ENCODE results near the gene CYTH4.

Gene CYTH4

DNA sequence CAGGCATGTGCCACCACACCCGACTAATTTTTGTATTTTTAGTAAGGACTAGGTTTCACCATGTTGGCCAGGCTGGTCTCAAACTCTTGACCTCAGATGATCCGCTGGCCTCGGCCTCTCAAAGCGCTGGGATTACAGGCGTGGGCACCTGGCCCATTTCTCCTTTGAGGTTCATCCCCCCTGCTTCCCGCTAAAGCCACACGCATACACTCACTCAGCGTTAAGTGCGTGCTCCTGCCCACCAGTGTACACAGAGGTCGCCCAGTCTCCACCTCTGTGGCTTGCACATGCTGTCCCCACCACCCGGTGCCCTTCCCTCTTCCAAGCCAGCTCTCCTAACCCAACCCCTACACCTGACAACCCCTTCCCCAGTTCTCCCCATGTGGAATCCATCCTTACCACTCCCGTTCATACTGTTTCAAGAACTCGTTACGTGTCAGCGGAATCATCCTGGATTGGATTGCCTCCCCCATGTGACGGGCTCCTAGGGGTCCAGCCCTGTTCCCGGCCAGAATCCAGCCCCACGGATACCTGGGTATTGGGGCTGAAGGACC lies 15.7 kb upstream of the CYTH4 start:
- DNase-seq, result peak in 2 of 10 donors; percentile 19 to 62
- intact Hi-C loops (cut with DNase I), result no loop called here

- DNase-seq, result peak in 6 of 10 donors; percentile 43 to 92 (median 67)
- intact Hi-C loops (cut with DNase I), result no loop called here
These were observed 15.1 kb upstream of the CYTH4 start for GRCh38 chr22:37267135-37267587.

DNA sequence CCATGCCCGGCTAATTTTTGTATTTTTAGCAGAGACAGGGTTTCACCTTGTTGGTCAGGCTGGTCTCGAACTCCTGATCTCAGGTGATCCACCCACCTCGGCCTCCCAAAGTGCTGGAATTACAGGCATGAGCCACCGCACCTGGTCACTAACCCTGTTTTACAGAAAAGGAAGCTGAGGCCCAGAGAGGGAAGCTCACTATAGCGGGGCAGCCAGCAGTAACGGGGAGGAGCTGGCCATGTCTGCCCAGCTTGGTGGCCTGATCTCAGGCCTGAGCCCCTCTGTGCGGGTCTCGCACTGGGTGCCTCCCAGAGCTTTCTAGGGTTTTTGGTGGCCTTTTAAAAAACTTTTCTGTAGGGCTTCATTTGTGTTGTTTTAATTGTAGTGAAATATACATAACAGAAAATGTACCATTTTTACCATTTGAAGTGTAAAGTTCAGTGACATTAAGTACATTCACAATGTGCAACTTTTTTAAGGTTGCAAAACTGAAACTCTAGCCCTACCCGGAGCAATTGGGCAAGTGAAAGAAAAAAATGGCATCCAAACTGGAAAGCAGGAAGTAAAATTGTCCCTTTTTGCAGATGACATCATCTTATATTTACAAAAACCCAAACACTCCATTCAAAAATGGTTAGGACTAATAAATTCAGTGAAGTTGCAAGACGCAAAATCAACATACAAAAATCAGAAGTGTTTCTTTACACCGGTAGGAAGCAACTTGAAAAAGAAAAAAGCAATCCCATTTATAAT lies 14.5 kb upstream of the CYTH4 start:
- peak in 1 of 10 donors; percentile 52 for DNase-seq
- intact Hi-C loops (cut with DNase I), result no loop called here

GRCh38 chr22:37269936-37270678 lies 12.2 kb upstream of the CYTH4 start:
- DNase-seq, result peak in 1 of 10 donors; percentile 34
- intact Hi-C loops (cut with DNase I), result no loop called here

- intact Hi-C loops (cut with DNase I), result no loop called here
- peak in 2 of 10 donors; percentile 19 to 79 for DNase-seq
These were observed 11.2 kb upstream of the CYTH4 start for GRCh38 chr22:37270928-37271650.

DNA sequence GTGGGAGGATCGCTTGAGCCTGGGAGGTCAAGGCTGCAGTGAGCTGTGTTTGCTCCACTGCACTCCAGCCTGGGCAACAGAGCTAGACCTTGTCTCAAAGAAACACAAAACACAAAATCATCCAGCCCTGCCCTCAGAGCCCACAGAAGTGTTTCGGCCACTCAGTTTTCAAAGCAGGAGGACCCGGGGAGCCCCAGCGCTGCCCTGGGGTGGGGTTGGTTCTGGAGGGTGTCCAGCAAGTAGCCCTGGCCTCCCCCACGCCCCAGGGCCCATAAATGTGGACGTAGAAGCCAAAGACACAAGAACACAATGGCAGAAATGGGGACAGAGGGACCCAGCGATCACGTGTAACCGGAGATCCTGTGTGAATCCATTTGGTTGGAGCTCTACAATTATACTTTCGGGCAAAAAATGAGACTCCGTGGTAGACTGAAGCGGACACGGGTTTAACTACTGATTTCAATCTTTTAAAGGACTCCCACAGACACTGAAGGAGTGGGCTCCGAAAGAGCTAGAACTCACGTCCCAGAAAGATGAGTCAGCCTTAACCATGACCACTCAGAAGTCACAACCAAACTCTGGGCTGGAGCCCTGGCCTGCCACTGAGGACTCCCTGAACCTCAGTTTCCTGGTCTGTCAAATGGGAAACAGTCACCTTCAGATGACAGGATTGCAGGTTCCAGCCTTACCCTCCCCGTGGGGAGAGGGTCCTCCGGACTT lies 9.0 kb upstream of the CYTH4 start:
- DNase-seq, result peak in 3 of 10 donors; percentile 37 to 64 (median 57)
- intact Hi-C loops (cut with DNase I), result no loop called here

GRCh38 chr22:37273846-37274225 lies 8.5 kb upstream of the CYTH4 start:
- peak in 2 of 10 donors; percentile 58 to 61 for DNase-seq
- intact Hi-C loops (cut with DNase I), result no loop called here

DNA sequence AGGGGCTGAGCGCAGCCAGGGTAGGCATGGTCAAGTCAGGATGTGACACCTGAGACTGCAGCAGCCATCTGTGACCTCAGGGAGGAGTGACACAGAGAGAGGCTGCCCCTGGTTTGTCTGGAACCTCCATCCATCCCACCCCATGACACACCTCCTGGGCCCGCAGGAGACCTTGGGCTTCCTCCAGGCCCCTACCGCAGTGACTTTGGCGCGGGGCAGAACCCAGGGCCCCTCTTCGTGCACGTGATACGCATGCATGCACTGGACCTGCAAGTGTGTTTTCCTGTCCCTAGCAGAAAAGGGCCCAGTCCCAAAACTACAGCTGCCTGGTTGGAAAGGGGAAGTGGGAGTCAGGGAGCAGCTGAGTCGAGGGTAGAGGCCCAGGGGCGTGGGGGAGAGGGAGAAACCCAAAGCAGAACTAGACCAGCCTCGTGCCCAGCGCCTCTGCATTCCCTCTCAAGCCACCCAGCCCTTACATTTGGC lies 7.9 kb upstream of the CYTH4 start:
- intact Hi-C loops (cut with DNase I), result no loop called here

DNA sequence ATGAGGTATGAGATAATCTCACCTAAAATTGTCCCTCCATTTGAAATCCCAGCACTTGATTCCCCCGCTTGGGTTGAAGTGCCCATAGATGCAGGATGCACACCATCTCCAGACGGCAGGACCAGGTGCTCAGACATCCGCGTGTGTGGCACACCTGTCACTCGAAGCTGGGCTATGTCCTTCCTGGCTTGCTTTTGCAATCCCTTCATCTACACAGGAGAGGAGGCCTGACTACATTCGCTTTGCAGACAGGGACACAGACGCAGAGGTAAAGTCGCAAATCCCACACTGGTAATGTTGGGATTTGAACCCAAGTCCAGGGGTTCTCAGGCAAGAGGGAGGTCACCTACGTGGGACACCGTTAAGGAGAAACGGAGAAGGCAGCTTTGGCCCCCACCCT lies 7.2 kb upstream of the CYTH4 start:
- peak in 3 of 10 donors; percentile 23 to 65 (median 27) for DNase-seq
- intact Hi-C loops (cut with DNase I), result loop anchor here (5.0 kb wide), 1 partner anchor 37 kb away; no protein-coding TSS in a partner anchor

More for the DNA sequence above, 7.9 kb upstream of the CYTH4 start:
- DNase-seq, result peak in 7 of 10 donors; percentile 13 to 89 (median 32)

DNA sequence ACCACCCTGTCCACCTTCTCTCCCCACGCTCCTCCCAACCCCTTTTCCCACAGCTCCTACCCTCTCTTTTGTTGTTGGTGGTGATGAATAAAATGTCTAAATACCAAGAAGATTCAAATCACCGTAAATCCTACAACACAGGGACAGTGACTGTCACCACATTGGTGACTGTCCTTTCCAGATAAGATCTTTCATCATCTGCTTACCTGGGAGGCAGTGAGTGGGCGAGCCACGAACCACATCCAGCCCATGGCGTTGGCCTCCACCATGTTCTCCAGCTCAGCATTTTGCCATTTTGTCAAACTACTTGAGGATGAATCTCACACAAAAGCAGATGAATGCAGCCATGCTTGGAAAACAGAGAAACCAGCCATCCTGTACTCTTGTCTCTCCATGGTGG lies 6.7 kb upstream of the CYTH4 start:
- DNase-seq, result peak in 3 of 10 donors; percentile 20 to 42 (median 32)
- intact Hi-C loops (cut with DNase I), result loop anchor here (5.0 kb wide), 1 partner anchor 37 kb away; no protein-coding TSS in a partner anchor

GRCh38 chr22:37276776-37277175 lies 5.5 kb upstream of the CYTH4 start:
- peak in 3 of 10 donors; percentile 33 to 75 (median 45) for DNase-seq
- intact Hi-C loops (cut with DNase I), result loop anchor here (5.0 kb wide), 1 partner anchor 36 kb away; no protein-coding TSS in a partner anchor

GRCh38 chr22:37277384-37277783 lies 4.9 kb upstream of the CYTH4 start:
- peak in 2 of 10 donors; percentile 7 to 29 for DNase-seq
- intact Hi-C loops (cut with DNase I), result loop anchor here (5.0 kb wide), 1 partner anchor 35 kb away; no protein-coding TSS in a partner anchor

- peak in 1 of 10 donors; percentile 8 for DNase-seq
- intact Hi-C loops (cut with DNase I), result loop anchor here (5.0 kb wide), 1 partner anchor 34 kb away; no protein-coding TSS in a partner anchor
These were observed 4.0 kb upstream of the CYTH4 start for GRCh38 chr22:37278261-37278660.

- peak in 1 of 10 donors; percentile 57 for DNase-seq
- intact Hi-C loops (cut with DNase I), result loop anchor here (5.0 kb wide), 1 partner anchor 33 kb away; no protein-coding TSS in a partner anchor
These were observed 2.8 kb upstream of the CYTH4 start for GRCh38 chr22:37279331-37280181.

- DNase-seq, result no peak
- intact Hi-C loops (cut with DNase I), result no loop called here
These were observed 1.6 kb upstream of the CYTH4 start for GRCh38 chr22:37280718-37281117.

GRCh38 chr22:37281195-37281594 lies 1.1 kb upstream of the CYTH4 start:
- intact Hi-C loops (cut with DNase I), result no loop called here
- no peak for DNase-seq

DNA sequence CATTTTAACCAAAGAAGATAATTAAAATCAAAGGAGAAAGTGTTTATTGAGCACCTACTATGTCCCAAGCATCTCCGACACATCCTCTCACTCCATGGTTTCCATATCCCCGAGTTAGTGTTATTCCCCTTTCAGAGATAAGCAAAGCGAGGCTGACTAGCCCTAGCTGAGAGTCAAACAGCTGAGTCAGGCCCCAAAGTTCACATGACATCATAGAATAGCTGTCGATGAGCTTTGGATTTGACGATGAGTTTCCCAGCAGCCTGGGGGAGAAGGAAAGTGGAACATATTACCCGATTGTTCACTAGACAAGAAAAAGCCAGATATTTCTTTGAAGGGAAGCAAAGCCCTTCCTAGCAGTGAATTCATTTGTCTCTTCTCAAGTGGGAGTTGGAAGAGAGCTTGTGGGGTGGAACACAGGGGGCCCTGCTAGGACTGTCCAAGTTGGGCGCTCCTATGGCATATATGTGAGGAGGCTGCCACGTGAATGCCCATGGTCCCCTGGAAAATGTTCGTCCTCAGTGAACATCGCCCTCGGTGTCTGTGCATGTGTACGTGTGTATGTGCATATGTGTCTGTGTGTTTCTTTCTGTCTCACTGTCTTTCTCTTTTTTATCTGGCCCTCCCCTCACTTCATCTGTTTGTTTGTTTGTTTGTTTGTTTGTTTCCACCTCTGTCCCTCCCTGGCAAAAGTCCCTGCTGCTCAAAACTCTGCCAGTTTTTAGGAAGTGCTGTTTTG lies 493 bp upstream of the CYTH4 start:
- intact Hi-C loops (cut with DNase I), result no loop called here
- no peak for DNase-seq

Data from posterior cingulate gyrus (tissue), 11 donors.